Measurements from ENCODE around the gene OR10G2. TPM values are rescaled to one million over a fixed set of nuclear protein-coding genes. Genes with fewer than 3 reads are reported as not detected.

Gene OR10G2
- total and polyA plus RNA-seq, 2 experiments from 2014 or later = not detected

DNA sequence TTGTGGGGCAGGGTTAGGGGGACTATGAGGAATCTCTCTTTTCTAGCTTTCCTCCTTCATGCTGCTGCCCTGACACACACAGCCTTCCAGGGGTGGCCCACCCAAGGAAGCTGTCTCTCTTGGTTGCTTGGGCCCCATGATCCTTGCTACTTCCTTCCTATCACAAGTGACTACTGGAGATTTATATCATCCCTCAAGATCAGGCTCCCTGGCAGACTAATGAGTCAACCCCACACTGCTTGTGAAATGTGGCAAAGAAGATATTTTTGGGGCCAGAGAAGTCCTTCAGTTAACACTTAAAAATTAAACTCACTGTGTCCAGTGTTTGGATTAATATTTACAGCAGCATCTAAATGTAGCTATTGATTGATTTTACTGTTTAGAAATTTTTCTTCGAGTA lies 37.4 kb upstream of the OR10G2 start (continued):
- TF ChIP-seq, protein P1, sequence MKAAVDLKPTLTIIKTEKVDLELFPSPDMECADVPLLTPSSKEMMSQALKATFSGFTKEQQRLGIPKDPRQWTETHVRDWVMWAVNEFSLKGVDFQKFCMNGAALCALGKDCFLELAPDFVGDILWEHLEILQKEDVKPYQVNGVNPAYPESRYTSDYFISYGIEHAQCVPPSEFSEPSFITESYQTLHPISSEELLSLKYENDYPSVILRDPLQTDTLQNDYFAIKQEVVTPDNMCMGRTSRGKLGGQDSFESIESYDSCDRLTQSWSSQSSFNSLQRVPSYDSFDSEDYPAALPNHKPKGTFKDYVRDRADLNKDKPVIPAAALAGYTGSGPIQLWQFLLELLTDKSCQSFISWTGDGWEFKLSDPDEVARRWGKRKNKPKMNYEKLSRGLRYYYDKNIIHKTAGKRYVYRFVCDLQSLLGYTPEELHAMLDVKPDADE (IDR thresholded peaks at IDR 0.05) = no peak

DNA sequence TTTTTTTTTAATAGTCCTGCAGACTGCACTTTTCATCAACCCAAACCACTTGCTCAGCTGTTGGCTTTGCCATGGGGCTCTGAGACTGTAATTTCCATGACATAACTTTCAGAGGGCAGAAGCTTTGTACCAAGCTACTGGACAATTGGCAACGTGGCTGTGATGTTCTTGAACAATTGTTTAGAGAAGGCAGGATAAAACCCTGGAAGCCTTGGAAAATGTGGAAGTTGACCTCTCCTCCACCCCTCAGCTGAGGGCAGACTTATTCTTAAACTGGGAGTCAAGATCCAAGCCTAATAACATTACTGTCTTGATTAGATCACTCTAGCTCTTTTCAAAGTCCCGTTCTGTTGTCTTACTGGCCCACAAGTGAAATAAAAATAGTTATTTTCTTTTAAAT lies 36.6 kb upstream of the OR10G2 start:
- no peaks in the 10 kb centered on the region for H3K36me3 Mint-ChIP-seq (ENCODE audit: low read depth)
- no peak for ATAC-seq
- no peaks in the 10 kb centered on the region for H3K79me2 ChIP-seq (replicated peaks; ENCODE audit: insufficient read depth)
- no peaks in the 10 kb centered on the region for H3K4me1 ChIP-seq (ENCODE audit: insufficient read depth)
- no peak overlapping the region for H3K27ac Mint-ChIP-seq
- no peaks in the 10 kb centered on the region for H3K4me1 Mint-ChIP-seq
- DNase-seq (ENCODE audit: low spot score) = no peak
- no peaks in the 10 kb centered on the region for H3K36me3 ChIP-seq (ENCODE audit: insufficient read depth)
- no peaks in the 10 kb centered on the region for H3K9me2 ChIP-seq (ENCODE audit: insufficient read depth)
- no peak overlapping the region for H2AFZ ChIP-seq
- no peak overlapping the region for H3K4me3 Mint-ChIP-seq
- H3K4me2 ChIP-seq = no peak overlapping the region
- TF ChIP-seq JUNB (IDR thresholded peaks at IDR 0.05; ENCODE audit: unreplicated experiment) (no peak), ZNF331 (CRISPR knock-in tag; IDR thresholded peaks at IDR 0.05; ENCODE audit: low read depth) (no peak), CREB1 (CRISPR knock-in tag; IDR thresholded peaks at IDR 0.05; ENCODE audit: low read depth) (no peak)
- no peak overlapping the region for H3K27ac ChIP-seq (ENCODE audit: low read depth)
- no peaks in the 10 kb centered on the region for H3F3A ChIP-seq (replicated peaks; ENCODE audit: low read depth)
- H4K20me1 ChIP-seq (replicated peaks; ENCODE audit: insufficient read depth) = no peaks in the 10 kb centered on the region
- no peaks in the 10 kb centered on the region for H3K27me3 ChIP-seq (ENCODE audit: insufficient read depth)
- peaks cover 3% of the 10 kb centered on the region for H3K27me3 Mint-ChIP-seq (ENCODE audit: insufficient read depth, low read depth, poor library complexity)
- H3K9me3 Mint-ChIP-seq = no peaks in the 10 kb centered on the region
- no peak overlapping the region for H3K4me3 ChIP-seq

DNA sequence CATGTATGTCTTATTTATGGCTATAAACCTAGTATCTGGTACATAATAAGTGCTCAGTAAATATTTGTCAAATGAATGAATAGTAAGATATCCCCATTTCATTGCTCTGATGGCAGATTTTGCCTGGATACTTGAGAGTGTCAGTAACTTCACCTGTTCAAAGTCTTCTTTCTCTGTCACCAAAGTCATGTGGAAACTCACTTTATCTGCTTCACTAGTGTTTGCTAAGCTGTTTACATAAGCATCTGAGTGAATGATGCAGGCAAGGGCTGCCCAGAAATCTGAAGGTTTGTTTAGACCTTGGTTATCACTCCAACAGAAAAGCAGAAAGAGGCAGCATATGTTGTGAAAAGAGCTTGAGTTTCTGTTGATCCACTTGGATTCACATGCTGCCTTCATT lies 34.5 kb upstream of the OR10G2 start:
- Mint-ChIP-seq H3K4me1 (peaks cover 5% of the 10 kb centered on the region; the same call in 2 of the 3 replicates), H3K9me3 (no peaks in the 10 kb centered on the region), H3K27me3 (ENCODE audit: insufficient read depth, low read depth, poor library complexity) (peaks cover 3% of the 10 kb centered on the region), H3K27ac (no peak overlapping the region), H3K4me3 (no peak overlapping the region), H3K36me3 (ENCODE audit: low read depth) (no peaks in the 10 kb centered on the region)
- no peaks in the 10 kb centered on the region for H3K36me3 ChIP-seq (ENCODE audit: insufficient read depth)
- no peaks in the 10 kb centered on the region for H3K27me3 ChIP-seq (ENCODE audit: insufficient read depth)
- H2AFZ ChIP-seq = no peak overlapping the region
- H3K9me2 ChIP-seq (ENCODE audit: insufficient read depth) = no peaks in the 10 kb centered on the region
- H3K4me2 ChIP-seq = no peak overlapping the region
- no peak overlapping the region for H3K27ac ChIP-seq (ENCODE audit: low read depth)
- H3K79me2 ChIP-seq (replicated peaks; ENCODE audit: insufficient read depth) = no peaks in the 10 kb centered on the region
- ATAC-seq (no peak), DNase-seq (ENCODE audit: low spot score) (no peak)
- H3K4me3 ChIP-seq = no peak overlapping the region
- no peaks in the 10 kb centered on the region for H4K20me1 ChIP-seq (replicated peaks; ENCODE audit: insufficient read depth)
- H3F3A ChIP-seq (replicated peaks; ENCODE audit: low read depth) = no peaks in the 10 kb centered on the region
- no peaks in the 10 kb centered on the region for H3K4me1 ChIP-seq (ENCODE audit: insufficient read depth)
- TF ChIP-seq, protein P2, sequence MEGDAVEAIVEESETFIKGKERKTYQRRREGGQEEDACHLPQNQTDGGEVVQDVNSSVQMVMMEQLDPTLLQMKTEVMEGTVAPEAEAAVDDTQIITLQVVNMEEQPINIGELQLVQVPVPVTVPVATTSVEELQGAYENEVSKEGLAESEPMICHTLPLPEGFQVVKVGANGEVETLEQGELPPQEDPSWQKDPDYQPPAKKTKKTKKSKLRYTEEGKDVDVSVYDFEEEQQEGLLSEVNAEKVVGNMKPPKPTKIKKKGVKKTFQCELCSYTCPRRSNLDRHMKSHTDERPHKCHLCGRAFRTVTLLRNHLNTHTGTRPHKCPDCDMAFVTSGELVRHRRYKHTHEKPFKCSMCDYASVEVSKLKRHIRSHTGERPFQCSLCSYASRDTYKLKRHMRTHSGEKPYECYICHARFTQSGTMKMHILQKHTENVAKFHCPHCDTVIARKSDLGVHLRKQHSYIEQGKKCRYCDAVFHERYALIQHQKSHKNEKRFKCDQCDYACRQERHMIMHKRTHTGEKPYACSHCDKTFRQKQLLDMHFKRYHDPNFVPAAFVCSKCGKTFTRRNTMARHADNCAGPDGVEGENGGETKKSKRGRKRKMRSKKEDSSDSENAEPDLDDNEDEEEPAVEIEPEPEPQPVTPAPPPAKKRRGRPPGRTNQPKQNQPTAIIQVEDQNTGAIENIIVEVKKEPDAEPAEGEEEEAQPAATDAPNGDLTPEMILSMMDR (conservative IDR thresholded peaks at IDR 0.05; ENCODE audit: low read depth in 2 of 2) = no peak
- TF ChIP-seq, protein P3, sequence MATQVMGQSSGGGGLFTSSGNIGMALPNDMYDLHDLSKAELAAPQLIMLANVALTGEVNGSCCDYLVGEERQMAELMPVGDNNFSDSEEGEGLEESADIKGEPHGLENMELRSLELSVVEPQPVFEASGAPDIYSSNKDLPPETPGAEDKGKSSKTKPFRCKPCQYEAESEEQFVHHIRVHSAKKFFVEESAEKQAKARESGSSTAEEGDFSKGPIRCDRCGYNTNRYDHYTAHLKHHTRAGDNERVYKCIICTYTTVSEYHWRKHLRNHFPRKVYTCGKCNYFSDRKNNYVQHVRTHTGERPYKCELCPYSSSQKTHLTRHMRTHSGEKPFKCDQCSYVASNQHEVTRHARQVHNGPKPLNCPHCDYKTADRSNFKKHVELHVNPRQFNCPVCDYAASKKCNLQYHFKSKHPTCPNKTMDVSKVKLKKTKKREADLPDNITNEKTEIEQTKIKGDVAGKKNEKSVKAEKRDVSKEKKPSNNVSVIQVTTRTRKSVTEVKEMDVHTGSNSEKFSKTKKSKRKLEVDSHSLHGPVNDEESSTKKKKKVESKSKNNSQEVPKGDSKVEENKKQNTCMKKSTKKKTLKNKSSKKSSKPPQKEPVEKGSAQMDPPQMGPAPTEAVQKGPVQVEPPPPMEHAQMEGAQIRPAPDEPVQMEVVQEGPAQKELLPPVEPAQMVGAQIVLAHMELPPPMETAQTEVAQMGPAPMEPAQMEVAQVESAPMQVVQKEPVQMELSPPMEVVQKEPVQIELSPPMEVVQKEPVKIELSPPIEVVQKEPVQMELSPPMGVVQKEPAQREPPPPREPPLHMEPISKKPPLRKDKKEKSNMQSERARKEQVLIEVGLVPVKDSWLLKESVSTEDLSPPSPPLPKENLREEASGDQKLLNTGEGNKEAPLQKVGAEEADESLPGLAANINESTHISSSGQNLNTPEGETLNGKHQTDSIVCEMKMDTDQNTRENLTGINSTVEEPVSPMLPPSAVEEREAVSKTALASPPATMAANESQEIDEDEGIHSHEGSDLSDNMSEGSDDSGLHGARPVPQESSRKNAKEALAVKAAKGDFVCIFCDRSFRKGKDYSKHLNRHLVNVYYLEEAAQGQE (IDR thresholded peaks at IDR 0.05; ENCODE audit: unreplicated experiment) = no peak
- TF ChIP-seq, protein P1 (IDR thresholded peaks at IDR 0.05) = no peak
- no peak for TF ChIP-seq EZH2phosphoT487 (IDR thresholded peaks at IDR 0.05; ENCODE audit: unreplicated experiment)
- no peak for TF ChIP-seq POLR2AphosphoS5 (IDR thresholded peaks at IDR 0.05; ENCODE audit: low read depth)
- TF ChIP-seq STAT1 (IDR thresholded peaks at IDR 0.05; ENCODE audit: unreplicated experiment) = no peak
- TF ChIP-seq NANOG (IDR thresholded peaks at IDR 0.05; ENCODE audit: borderline replicate concordance) = no peak
- no peak for TF ChIP-seq ZNF331 (CRISPR knock-in tag; IDR thresholded peaks at IDR 0.05; ENCODE audit: low read depth)
- no peak for TF ChIP-seq JUNB (IDR thresholded peaks at IDR 0.05; ENCODE audit: unreplicated experiment)
- TF ChIP-seq CREB1 (CRISPR knock-in tag; IDR thresholded peaks at IDR 0.05; ENCODE audit: low read depth) = no peak

All from GM23338 (cell line).